ENCODE data around the gene TBC1D22A.

The TBC1D22A gene

GRCh38 chr22:47066616-47066905 lies 304.1 kb downstream of the TBC1D22A start:
- no peak for DNase-seq

GRCh38 chr22:47067321-47067890 lies 305.0 kb downstream of the TBC1D22A start:
- DNase-seq: no peak

- DNase-seq: no peak
These were observed 305.6 kb downstream of the TBC1D22A start for GRCh38 chr22:47067911-47068625.

- no peak for DNase-seq
These were observed 306.2 kb downstream of the TBC1D22A start for GRCh38 chr22:47068626-47068996.

GRCh38 chr22:47069270-47069669 lies 306.8 kb downstream of the TBC1D22A start:
- DNase-seq: no peak

- DNase-seq: no peak
These were observed 308.8 kb downstream of the TBC1D22A start for GRCh38 chr22:47071078-47071806.

- DNase-seq: no peak
These were observed 309.6 kb downstream of the TBC1D22A start for GRCh38 chr22:47071807-47072641.

GRCh38 chr22:47072642-47072967 lies 310.2 kb downstream of the TBC1D22A start:
- no peak for DNase-seq

GRCh38 chr22:47073075-47073474 lies 310.6 kb downstream of the TBC1D22A start:
- no peak for DNase-seq

- DNase-seq: no peak
These were observed 311.7 kb downstream of the TBC1D22A start for GRCh38 chr22:47074105-47074504.

GRCh38 chr22:47075568-47075967 lies 313.1 kb downstream of the TBC1D22A start:
- DNase-seq: no peak

- DNase-seq: no peak
These were observed 314.3 kb downstream of the TBC1D22A start for GRCh38 chr22:47076758-47077157.

GRCh38 chr22:47080100-47080499 lies 317.6 kb downstream of the TBC1D22A start:
- no peak for DNase-seq

- no peak for DNase-seq
These were observed 320.1 kb downstream of the TBC1D22A start for GRCh38 chr22:47082505-47082904.

- no peak for DNase-seq
These were observed 321.0 kb downstream of the TBC1D22A start for GRCh38 chr22:47083379-47083986.

GRCh38 chr22:47084226-47084625 lies 321.8 kb downstream of the TBC1D22A start:
- DNase-seq: no peak

- no peak for DNase-seq
These were observed 324.3 kb downstream of the TBC1D22A start for GRCh38 chr22:47086596-47087248.

GRCh38 chr22:47088480-47089158 lies 326.2 kb downstream of the TBC1D22A start:
- no peak for DNase-seq

- DNase-seq: no peak
These were observed 326.9 kb downstream of the TBC1D22A start for GRCh38 chr22:47089374-47089773.

- no peak for DNase-seq
These were observed 327.5 kb downstream of the TBC1D22A start for GRCh38 chr22:47089796-47090460.

- no peak for DNase-seq
These were observed 328.3 kb downstream of the TBC1D22A start for GRCh38 chr22:47090591-47091245.
